Body of pancreas (tissue), 4 donors: ENCODE results near the gene SEPHS2. TPM values are rescaled to one million over a fixed set of nuclear protein-coding genes. Genes with fewer than 3 reads are reported as not detected.

Experiments used
- ATAC-seq: fragments of 150-250 bp; one replicate; pipeline ENCODE4 v1.9.1; 2016
- DNase-seq, 4 donors: peaks; one replicate each; pipeline ENCODE4 v3.0.0-alpha.2; 2019
- H3K27ac ChIP-seq, 4 donors: fragments of 200-600 bp; sonication (generic); 1 replicate in 3 of 4; 2 replicates in 1 of 4; pipeline versions ENCODE4 v1.5.1 to v1.6.1; 2016 to 2019; ENCODE audit warnings: mild to moderate bottlenecking in 1 of 4, mixed read lengths in 1 of 4, moderate library complexity in 1 of 4
- H3K27me3 ChIP-seq, 2 donors: fragments of 200-600 bp; sonication (generic); one replicate each; pipeline ENCODE4 v1.6.0; 2016; ENCODE audit warnings: mild to moderate bottlenecking in 1 of 2
- H3K36me3 ChIP-seq, 2 donors: fragments of 200-600 bp; sonication (generic); replicated peaks in 1 of 2; 2 replicates each; pipeline ENCODE4 v1.5.1; 2016; ENCODE audit warnings: low read depth in 2 of 2; ENCODE audit not compliant: insufficient read depth in 1 of 2
- H3K4me1 ChIP-seq: fragments of 200-600 bp; sonication (generic); one replicate; pipeline ENCODE4 v1.6.0; 2016
- H3K4me3 ChIP-seq, 2 donors: fragments of 200-600 bp; sonication (generic); 1 replicate in 1 of 2; 2 replicates in 1 of 2; pipeline ENCODE4 v1.5.1; 2016 to 2019
- H3K9me3 ChIP-seq, 3 donors: fragments of 200-600 bp; sonication (generic); 1 replicate in 2 of 3; 2 replicates in 1 of 3; pipeline ENCODE4 v1.5.1; 2016
- POLR2A ChIP-seq, 3 donors: fragments of 450-650 bp; IDR thresholded peaks; one replicate each; pipeline ENCODE4 v1.6.1; 2016; ENCODE audit warnings: antibody characterized with exemption in 3 of 3, mild to moderate bottlenecking in 2 of 3
- WGBS, 2 donors: methylation state at CpG; one replicate each; pipeline ENCODE4 v1.1.5; 2017; 5-methylcytosine and 5-hydroxymethylcytosine counted together
- intact Hi-C: fragments of 100-400 bp; cut with DNase I; formaldehyde crosslinking; loops from one replicate; pipeline ENCODE4 v1.15.1; 2023
- total RNA-seq, 2 donors: library from RNA; depleted of rRNA; stranded (reverse); fragments of >200 nt; gene quantifications; one replicate each; pipeline ENCODE4 v1.1.0, GENCODE V29; 2016
- TF ChIP-seq, protein P1 (sequence below), 7 experiments: fragments of 450-650 bp in 4 of 7; fragments of 200-600 bp in 3 of 7; sonication (generic) in 3 of 7; IDR thresholded peaks; one replicate each; pipeline ENCODE4 v1.5.1; 2016 to 2019; ENCODE audit warnings: antibody characterized with exemption in 7 of 7

Gene SEPHS2
- total RNA-seq, 2 donors from 2014 or later = 28.0 to 29.6 TPM

DNA sequence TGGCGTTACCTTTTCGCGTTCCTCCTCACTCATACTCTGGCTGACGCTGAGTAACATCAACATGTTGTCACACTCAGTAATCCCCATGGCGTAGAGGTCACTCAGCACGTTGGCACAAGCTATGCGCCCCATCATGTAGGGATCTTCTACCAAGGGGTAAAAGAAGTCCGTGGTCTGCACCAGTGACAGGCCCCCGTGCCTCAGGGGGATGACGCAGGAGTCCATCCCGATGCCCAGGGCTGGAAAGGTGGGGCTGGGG is 596 bp downstream of the SEPHS2 start:
- intact Hi-C loops = no loop called here
- H3K9me3 ChIP-seq = no peaks in the 10 kb centered on the region
- ATAC-seq = no peak
- no peaks in the 10 kb centered on the region for H3K36me3 ChIP-seq
- H3K27ac ChIP-seq = peak overlapping the region; percentile 73 to 98 (median 88)
- TF ChIP-seq, protein P1, sequence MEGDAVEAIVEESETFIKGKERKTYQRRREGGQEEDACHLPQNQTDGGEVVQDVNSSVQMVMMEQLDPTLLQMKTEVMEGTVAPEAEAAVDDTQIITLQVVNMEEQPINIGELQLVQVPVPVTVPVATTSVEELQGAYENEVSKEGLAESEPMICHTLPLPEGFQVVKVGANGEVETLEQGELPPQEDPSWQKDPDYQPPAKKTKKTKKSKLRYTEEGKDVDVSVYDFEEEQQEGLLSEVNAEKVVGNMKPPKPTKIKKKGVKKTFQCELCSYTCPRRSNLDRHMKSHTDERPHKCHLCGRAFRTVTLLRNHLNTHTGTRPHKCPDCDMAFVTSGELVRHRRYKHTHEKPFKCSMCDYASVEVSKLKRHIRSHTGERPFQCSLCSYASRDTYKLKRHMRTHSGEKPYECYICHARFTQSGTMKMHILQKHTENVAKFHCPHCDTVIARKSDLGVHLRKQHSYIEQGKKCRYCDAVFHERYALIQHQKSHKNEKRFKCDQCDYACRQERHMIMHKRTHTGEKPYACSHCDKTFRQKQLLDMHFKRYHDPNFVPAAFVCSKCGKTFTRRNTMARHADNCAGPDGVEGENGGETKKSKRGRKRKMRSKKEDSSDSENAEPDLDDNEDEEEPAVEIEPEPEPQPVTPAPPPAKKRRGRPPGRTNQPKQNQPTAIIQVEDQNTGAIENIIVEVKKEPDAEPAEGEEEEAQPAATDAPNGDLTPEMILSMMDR (IDR thresholded peaks at IDR 0.05) = no peak
- TF ChIP-seq POLR2A (IDR thresholded peaks at IDR 0.05) = no peak
- 28 to 41% methylated on average over 5 to 11 of the region's 11 CpGs for WGBS, 2 donors
- H3K4me3 ChIP-seq = peak overlapping the region; percentile 21 to 82
- no peaks in the 10 kb centered on the region for H3K27me3 ChIP-seq
- DNase-seq = no peak
- peaks cover 60% of the 10 kb centered on the region for H3K4me1 ChIP-seq

DNA sequence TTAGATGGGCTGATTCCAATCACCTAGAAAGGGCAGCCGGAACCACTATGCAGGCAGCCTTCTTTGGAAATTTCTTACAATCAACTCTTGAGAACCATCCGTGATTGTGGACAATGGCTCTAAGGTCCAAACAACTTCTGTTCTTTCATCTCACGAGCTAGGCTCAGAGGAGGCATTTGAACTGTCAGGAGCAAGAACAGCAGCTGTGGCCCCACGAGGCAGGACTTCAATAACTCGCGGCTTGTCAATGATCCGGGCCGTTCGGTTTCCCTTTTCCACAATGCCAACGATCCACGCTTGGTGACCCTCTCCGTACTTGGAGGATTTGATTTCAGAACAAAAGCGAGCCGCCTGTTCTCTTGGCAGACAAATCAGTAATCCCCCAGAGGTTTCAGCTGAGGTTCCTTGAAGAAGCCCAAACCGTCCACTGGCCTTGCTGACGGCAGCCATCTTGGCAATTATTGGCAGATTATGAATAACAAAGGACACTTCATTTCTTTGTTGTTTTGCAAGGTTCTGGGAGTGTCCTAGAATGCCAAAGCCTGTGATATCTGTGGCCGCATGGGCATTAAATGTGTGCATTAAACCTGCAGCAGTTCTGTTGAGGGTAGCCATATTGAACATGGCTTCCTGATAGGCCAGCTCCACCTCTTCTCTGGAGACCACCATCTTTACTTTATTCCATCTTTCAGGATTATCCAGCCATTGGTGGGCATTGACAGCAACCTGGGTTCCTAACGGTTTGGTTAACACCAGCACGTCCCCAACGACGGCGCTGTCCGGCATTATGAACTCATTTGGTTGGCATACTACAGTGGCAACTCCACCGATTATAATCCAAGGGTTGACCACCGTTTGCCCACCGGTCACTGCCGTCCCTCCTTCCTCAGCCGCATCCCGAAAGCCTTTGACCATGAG is 1.2 kb downstream of the SEPHS2 start:
- DNase-seq (no peak), ATAC-seq (no peak)
- TF ChIP-seq, protein P1 (IDR thresholded peaks at IDR 0.05) = no peak
- no peak for TF ChIP-seq POLR2A (IDR thresholded peaks at IDR 0.05)
- peak overlapping the region; percentile 21 to 82 for H3K4me3 ChIP-seq
- H3K9me3 ChIP-seq = no peaks in the 10 kb centered on the region
- intact Hi-C loops = no loop called here
- H3K27ac ChIP-seq = peak overlapping the region; percentile 73 to 98 (median 88)
- peaks cover 58% of the 10 kb centered on the region for H3K4me1 ChIP-seq
- no peaks in the 10 kb centered on the region for H3K27me3 ChIP-seq
- H3K36me3 ChIP-seq = no peaks in the 10 kb centered on the region
- WGBS, 2 donors = 80 to 90% methylated on average over 29 of the region's 29 CpGs

- Histone ChIP-seq H3K27me3 (no peaks in the 10 kb centered on the region), H3K36me3 (no peaks in the 10 kb centered on the region), H3K9me3 (no peaks in the 10 kb centered on the region), H3K27ac (no peak overlapping the region), H3K4me1 (peaks cover 50% of the 10 kb centered on the region), H3K4me3 (no peak overlapping the region)
- intact Hi-C loops = no loop called here
- ATAC-seq (no peak), DNase-seq (no peak)
- WGBS, 2 donors = 40 to 66% methylated on average over 2 of the region's 2 CpGs
- TF ChIP-seq POLR2A (IDR thresholded peaks at IDR 0.05) = no peak
- TF ChIP-seq, protein P1 (IDR thresholded peaks at IDR 0.05) = no peak
These were observed 2.0 kb downstream of the SEPHS2 start for GRCh38 chr16:30443631-30444030.

DNA sequence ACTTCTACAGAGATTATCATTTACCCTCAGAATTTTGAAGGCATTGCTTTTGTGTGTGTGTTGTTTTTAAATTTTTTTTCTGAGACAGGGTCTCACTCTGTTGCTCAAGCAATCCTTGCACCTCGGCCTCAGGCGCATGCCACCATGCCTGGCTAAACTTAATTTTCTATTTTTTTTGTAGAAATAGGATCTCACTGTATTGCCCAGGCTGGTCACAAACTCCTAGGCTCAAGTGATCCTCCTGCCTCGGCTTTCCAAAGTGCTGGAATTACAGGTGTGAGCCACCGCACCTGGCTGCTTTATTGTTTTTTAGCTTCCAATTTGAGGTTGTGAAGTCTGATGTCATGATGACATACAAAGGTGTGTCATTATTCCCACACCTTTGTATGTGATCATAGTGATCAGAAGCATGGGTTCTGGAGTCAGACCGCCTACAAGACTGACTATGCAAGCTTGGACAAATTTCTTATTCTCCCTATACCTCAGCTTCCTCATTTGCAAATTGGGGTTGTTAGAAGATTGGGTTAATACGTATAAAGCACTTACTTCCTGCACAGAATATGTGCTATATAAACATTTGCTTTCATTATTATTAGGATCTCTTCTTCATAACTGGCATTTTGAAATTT is 5.8 kb downstream of the SEPHS2 start:
- Histone ChIP-seq H3K9me3 (no peaks in the 10 kb centered on the region), H3K4me3 (no peak overlapping the region), H3K4me1 (peaks cover 29% of the 10 kb centered on the region), H3K27ac (no peak overlapping the region), H3K27me3 (no peaks in the 10 kb centered on the region), H3K36me3 (no peaks in the 10 kb centered on the region)
- ATAC-seq (no peak), DNase-seq (no peak)
- WGBS, 2 donors = 84 to 86% methylated on average over 6 of the region's 6 CpGs
- TF ChIP-seq, protein P1 (IDR thresholded peaks at IDR 0.05) = no peak
- no peak for TF ChIP-seq POLR2A (IDR thresholded peaks at IDR 0.05)
- intact Hi-C loops = no loop called here
